ENCODE measurements around the gene PTPRJ. TPM values are rescaled to one million over a fixed set of nuclear protein-coding genes. Genes with fewer than 3 reads are reported as not detected.
"Not testable (repeated sequence)": the region's sequence is repeated elsewhere in the genome, so short reads cannot be mapped to it uniquely, and the experiment has no call there.

PTPRJ gene
- total and polyA plus RNA-seq, 4 donors, result 15.9 to 26.7 (median 17.0) TPM

GRCh38 chr11:48134221-48134922 lies 154.0 kb downstream of the PTPRJ start:
- 76% methylated on average over 6 of the region's 10 CpGs for WGBS (ENCODE audit: insufficient coverage)
- H3K27ac ChIP-seq (ENCODE audit: low read depth, low read length), result no peak overlapping the region
- H3K9me3 ChIP-seq (ENCODE audit: control insufficient read depth, insufficient read depth, low read length), result no peaks in the 10 kb centered on the region
- H3K27me3 ChIP-seq (ENCODE audit: control insufficient read depth, insufficient read depth, low read length), result no peaks in the 10 kb centered on the region
- no peak overlapping the region for H3K4me3 ChIP-seq (ENCODE audit: low read depth, low read length)
- no peak for DNase-seq (ENCODE audit: low read depth in 4 of 6, low spot score in 6 of 6)
- H3K36me3 ChIP-seq (ENCODE audit: control insufficient read depth, insufficient read depth, low read length), result peaks cover 42% of the 10 kb centered on the region
- H3K4me1 ChIP-seq (ENCODE audit: control insufficient read depth, insufficient read depth, low read length), result no peaks in the 10 kb centered on the region

GRCh38 chr11:48138222-48138621 lies 157.9 kb downstream of the PTPRJ start:
- Histone ChIP-seq H3K27ac (ENCODE audit: low read depth, low read length) (no peak overlapping the region), H3K4me3 (ENCODE audit: low read depth, low read length) (no peak overlapping the region), H3K36me3 (ENCODE audit: control insufficient read depth, insufficient read depth, low read length) (peaks cover 44% of the 10 kb centered on the region), H3K4me1 (ENCODE audit: control insufficient read depth, insufficient read depth, low read length) (no peaks in the 10 kb centered on the region), H3K9me3 (ENCODE audit: control insufficient read depth, insufficient read depth, low read length) (no peaks in the 10 kb centered on the region), H3K27me3 (ENCODE audit: control insufficient read depth, insufficient read depth, low read length) (no peaks in the 10 kb centered on the region)
- DNase-seq (ENCODE audit: low read depth in 4 of 6, low spot score in 6 of 6), result no peak

GRCh38 chr11:48139896-48140295 lies 159.5 kb downstream of the PTPRJ start:
- H3K27ac ChIP-seq (ENCODE audit: low read depth, low read length), result not testable (repeated sequence)
- H3K36me3 ChIP-seq (ENCODE audit: control insufficient read depth, insufficient read depth, low read length), result peaks cover 52% of the 10 kb centered on the region

GRCh38 chr11:48141475-48142122 lies 161.2 kb downstream of the PTPRJ start:
- WGBS (ENCODE audit: insufficient coverage), result 62% methylated on average over 2 of the region's 3 CpGs
- peaks cover 59% of the 10 kb centered on the region for H3K36me3 ChIP-seq (ENCODE audit: control insufficient read depth, insufficient read depth, low read length)
- no peak overlapping the region for H3K4me3 ChIP-seq (ENCODE audit: low read depth, low read length)
- H3K4me1 ChIP-seq (ENCODE audit: control insufficient read depth, insufficient read depth, low read length), result no peaks in the 10 kb centered on the region
- H3K27ac ChIP-seq (ENCODE audit: low read depth, low read length), result no peak overlapping the region
- H3K9me3 ChIP-seq (ENCODE audit: control insufficient read depth, insufficient read depth, low read length), result no peaks in the 10 kb centered on the region
- no peaks in the 10 kb centered on the region for H3K27me3 ChIP-seq (ENCODE audit: control insufficient read depth, insufficient read depth, low read length)
- no peak for DNase-seq (ENCODE audit: low read depth in 4 of 6, low spot score in 6 of 6)

More at GRCh38 chr11:48139896-48140295, 159.5 kb downstream of the PTPRJ start:
- not testable (repeated sequence) for H3K27me3 ChIP-seq (ENCODE audit: control insufficient read depth, insufficient read depth, low read length); H3K4me3 ChIP-seq (ENCODE audit: low read depth, low read length); H3K9me3 ChIP-seq (ENCODE audit: control insufficient read depth, insufficient read depth, low read length); H3K4me1 ChIP-seq (ENCODE audit: control insufficient read depth, insufficient read depth, low read length); DNase-seq (ENCODE audit: low read depth in 4 of 6, low spot score in 6 of 6)
- WGBS (ENCODE audit: insufficient coverage), result 100% methylated on average over 3 of the region's 3 CpGs

GRCh38 chr11:48142889-48143288 lies 162.5 kb downstream of the PTPRJ start:
- whole genome bisulfite sequencing (ENCODE audit: insufficient coverage), result 42% methylated on average over 4 of the region's 4 CpGs
- Histone ChIP-seq H3K27me3 (ENCODE audit: control insufficient read depth, insufficient read depth, low read length) (no peaks in the 10 kb centered on the region), H3K4me3 (ENCODE audit: low read depth, low read length) (no peak overlapping the region), H3K36me3 (ENCODE audit: control insufficient read depth, insufficient read depth, low read length) (peaks cover 56% of the 10 kb centered on the region), H3K9me3 (ENCODE audit: control insufficient read depth, insufficient read depth, low read length) (no peaks in the 10 kb centered on the region), H3K27ac (ENCODE audit: low read depth, low read length) (no peak overlapping the region), H3K4me1 (ENCODE audit: control insufficient read depth, insufficient read depth, low read length) (no peaks in the 10 kb centered on the region)
- no peak for DNase-seq (ENCODE audit: low read depth in 4 of 6, low spot score in 6 of 6)

- H3K27ac ChIP-seq (ENCODE audit: low read depth, low read length), result no peak overlapping the region
- no peaks in the 10 kb centered on the region for H3K27me3 ChIP-seq (ENCODE audit: control insufficient read depth, insufficient read depth, low read length)
- no CpG with 5 or more reads among the region's 3 CpGs for WGBS (ENCODE audit: insufficient coverage)
- no peak for DNase-seq (ENCODE audit: low read depth in 4 of 6, low spot score in 6 of 6)
- H3K4me1 ChIP-seq (ENCODE audit: control insufficient read depth, insufficient read depth, low read length), result no peaks in the 10 kb centered on the region
- H3K36me3 ChIP-seq (ENCODE audit: control insufficient read depth, insufficient read depth, low read length), result peaks cover 38% of the 10 kb centered on the region
- no peak overlapping the region for H3K4me3 ChIP-seq (ENCODE audit: low read depth, low read length)
- peaks cover 3% of the 10 kb centered on the region for H3K9me3 ChIP-seq (ENCODE audit: control insufficient read depth, insufficient read depth, low read length)
Measured at GRCh38 chr11:48148749-48149148, 168.4 kb downstream of the PTPRJ start.

GRCh38 chr11:48150213-48150612 lies 169.9 kb downstream of the PTPRJ start:
- Histone ChIP-seq H3K9me3 (ENCODE audit: control insufficient read depth, insufficient read depth, low read length) (peaks cover 3% of the 10 kb centered on the region), H3K27me3 (ENCODE audit: control insufficient read depth, insufficient read depth, low read length) (no peaks in the 10 kb centered on the region), H3K4me3 (ENCODE audit: low read depth, low read length) (no peak overlapping the region), H3K4me1 (ENCODE audit: control insufficient read depth, insufficient read depth, low read length) (no peaks in the 10 kb centered on the region), H3K36me3 (ENCODE audit: control insufficient read depth, insufficient read depth, low read length) (peaks cover 30% of the 10 kb centered on the region), H3K27ac (ENCODE audit: low read depth, low read length) (no peak overlapping the region)
- WGBS (ENCODE audit: insufficient coverage), result 100% methylated on average over 1 of the region's 4 CpGs
- peak in 1 of 6 donors; percentile 24 for DNase-seq (ENCODE audit: low read depth in 4 of 6, low spot score in 6 of 6)

- H3K36me3 ChIP-seq (ENCODE audit: control insufficient read depth, insufficient read depth, low read length), result peaks cover 25% of the 10 kb centered on the region
- DNase-seq (ENCODE audit: low read depth in 4 of 6, low spot score in 6 of 6), result no peak
- H3K27ac ChIP-seq (ENCODE audit: low read depth, low read length), result no peak overlapping the region
- H3K4me3 ChIP-seq (ENCODE audit: low read depth, low read length), result no peak overlapping the region
- 100% methylated on average over 3 of the region's 3 CpGs for WGBS (ENCODE audit: insufficient coverage)
- H3K27me3 ChIP-seq (ENCODE audit: control insufficient read depth, insufficient read depth, low read length), result no peaks in the 10 kb centered on the region
- no peaks in the 10 kb centered on the region for H3K4me1 ChIP-seq (ENCODE audit: control insufficient read depth, insufficient read depth, low read length)
- H3K9me3 ChIP-seq (ENCODE audit: control insufficient read depth, insufficient read depth, low read length), result peaks cover 3% of the 10 kb centered on the region
Measured at GRCh38 chr11:48154151-48154550, 173.8 kb downstream of the PTPRJ start.

GRCh38 chr11:48161951-48162884 lies 181.9 kb downstream of the PTPRJ start:
- Histone ChIP-seq H3K4me3 (ENCODE audit: low read depth, low read length) (no peak overlapping the region), H3K27ac (ENCODE audit: low read depth, low read length) (no peak overlapping the region), H3K4me1 (ENCODE audit: control insufficient read depth, insufficient read depth, low read length) (no peaks in the 10 kb centered on the region), H3K27me3 (ENCODE audit: control insufficient read depth, insufficient read depth, low read length) (no peaks in the 10 kb centered on the region), H3K9me3 (ENCODE audit: control insufficient read depth, insufficient read depth, low read length) (no peaks in the 10 kb centered on the region), H3K36me3 (ENCODE audit: control insufficient read depth, insufficient read depth, low read length) (peaks cover 19% of the 10 kb centered on the region)
- peak in 2 of 6 donors; percentile 28 to 46 for DNase-seq (ENCODE audit: low read depth in 4 of 6, low spot score in 6 of 6)
- WGBS (ENCODE audit: insufficient coverage), result 57% methylated on average over 4 of the region's 6 CpGs

Data from spinal cord (tissue), 10 donors.